HUES48 (cell line): ENCODE data around the gene BTF3L4.
"Not testable (repeated sequence)": the region's sequence is repeated elsewhere in the genome, so short reads cannot be mapped to it uniquely, and the experiment has no call there.

ENCODE experiments used
- H3K27ac ChIP-seq: one replicate; pipeline ENCODE4 v1.7.0; 2013; ENCODE audit warnings: low read depth, low read length, inconsistent platforms
- H3K27me3 ChIP-seq: 2 replicates; pipeline ENCODE4 v1.6.1; 2013; ENCODE audit warnings: mild to moderate bottlenecking, low read length; ENCODE audit not compliant: control insufficient read depth, insufficient read depth
- H3K36me3 ChIP-seq: 2 replicates; pipeline ENCODE4 v1.6.1; 2013; ENCODE audit warnings: low read length; ENCODE audit not compliant: control insufficient read depth, insufficient read depth
- H3K4me1 ChIP-seq: 2 replicates; pipeline ENCODE4 v1.6.1; 2013; ENCODE audit warnings: mild to moderate bottlenecking, low read length; ENCODE audit not compliant: control insufficient read depth, insufficient read depth
- H3K4me3 ChIP-seq: 2 replicates; pipeline ENCODE4 v1.5.1; 2013; ENCODE audit warnings: mild to moderate bottlenecking, low read depth, low read length
- H3K9ac ChIP-seq: 2 replicates; pipeline ENCODE4 v1.6.1; 2013; ENCODE audit warnings: mild to moderate bottlenecking, low read depth, low read length, moderate library complexity
- H3K9me3 ChIP-seq: 2 replicates; pipeline ENCODE4 v1.6.1; 2013; ENCODE audit warnings: low read length; ENCODE audit not compliant: control insufficient read depth, insufficient read depth

BTF3L4 gene

DNA sequence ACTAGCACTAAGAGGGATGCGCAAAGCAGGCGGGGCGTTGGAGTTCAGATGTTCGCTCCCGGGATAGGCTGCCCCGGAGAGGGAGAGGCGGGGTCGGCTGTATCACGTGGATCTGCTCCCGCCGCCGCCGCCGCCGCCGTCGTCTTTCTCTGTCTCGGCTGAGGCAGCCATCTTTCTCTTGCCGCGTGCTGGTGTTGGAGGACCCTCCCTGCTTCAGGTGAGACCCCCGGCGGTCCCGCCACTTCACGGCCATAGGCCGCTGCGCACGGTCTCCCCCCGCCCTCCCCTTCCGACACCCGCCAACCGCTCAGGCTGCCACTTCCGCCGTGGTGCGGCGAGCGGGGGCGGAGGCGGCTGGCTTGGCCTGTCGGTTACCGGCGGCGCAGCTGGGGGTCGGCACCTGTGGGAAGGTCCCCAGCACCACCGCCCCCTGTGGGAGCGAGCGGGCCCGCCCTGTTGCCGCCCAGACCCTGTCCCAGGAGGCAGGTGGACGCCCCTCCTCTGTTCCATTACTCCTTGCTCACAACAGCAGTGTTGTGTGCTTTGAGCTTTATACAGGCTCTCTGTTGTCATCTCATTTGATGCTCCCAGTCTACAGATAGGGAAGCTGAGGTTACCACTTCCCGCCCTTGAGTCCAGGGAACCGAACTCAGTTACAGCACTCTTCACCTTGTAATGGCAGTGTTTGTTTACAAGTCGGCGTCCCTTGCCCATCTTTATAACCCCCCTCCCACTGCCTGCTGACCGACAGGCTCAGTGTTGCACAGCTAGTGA lies at the start of gene BTF3L4:
BTF3L4 (plus strand) TSS at position 133 of the 774 bp plus-strand sequence. CDS start 3,553 bp downstream, outside the sequence.
- peak within 1 kb of the TSS; percentile 98 for H3K4me3 ChIP-seq
- H3K4me1 ChIP-seq: peaks cover 15% of the 10 kb centered on the region
- peak within 1 kb of the TSS; percentile 91 for H3K9ac ChIP-seq
- H3K9me3 ChIP-seq: no peaks in the 10 kb centered on the region
- H3K27ac ChIP-seq: peak within 1 kb of the TSS; percentile 99
- no peaks in the 10 kb centered on the region for H3K27me3 ChIP-seq
- peaks cover 45% of the 10 kb centered on the region for H3K36me3 ChIP-seq

DNA sequence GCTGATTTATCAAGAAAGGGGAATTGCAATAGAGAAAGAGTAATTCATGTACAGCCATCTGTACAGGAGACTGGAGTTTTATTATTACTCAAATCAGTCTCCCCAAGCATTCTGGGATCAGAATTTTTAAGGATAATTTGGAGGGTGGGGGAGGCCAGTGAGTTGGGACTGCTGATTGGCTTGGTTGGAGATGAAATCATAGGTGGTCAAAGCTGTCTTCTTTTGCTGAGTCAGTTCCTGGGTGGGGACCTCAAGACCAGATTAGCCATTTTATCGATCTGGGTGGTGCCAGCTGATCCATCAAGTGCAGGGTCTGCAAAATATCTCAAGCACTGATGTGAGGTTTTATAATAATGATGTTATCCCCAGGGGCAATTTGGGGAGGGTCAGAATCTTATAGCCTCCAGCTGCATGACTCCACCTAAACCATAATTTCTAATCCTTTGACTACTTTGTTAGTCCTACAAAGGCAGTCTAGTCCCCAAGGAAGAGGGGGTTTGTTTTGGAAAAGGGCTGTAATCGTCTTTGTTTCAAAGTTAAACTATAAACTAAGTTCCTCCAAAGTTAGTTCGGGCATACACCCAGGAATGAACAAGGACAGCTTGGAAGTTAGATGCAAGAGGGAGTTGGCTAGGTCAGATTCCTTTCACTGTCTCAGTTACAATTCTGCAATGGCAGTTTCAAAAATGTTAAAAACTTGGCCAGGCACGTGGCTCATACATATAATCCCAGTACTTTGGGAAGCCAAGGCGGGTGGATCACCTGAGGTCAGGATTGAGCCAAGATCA lies 48.7 kb upstream of the BTF3L4 start:
- Histone ChIP-seq H3K27ac (peak overlapping the region; percentile 84), H3K9me3 (no peaks in the 10 kb centered on the region), H3K4me3 (peak overlapping the region; percentile 19; the same call in 1 of the 2 replicates), H3K36me3 (no peaks in the 10 kb centered on the region), H3K4me1 (peaks cover 21% of the 10 kb centered on the region), H3K9ac (peak overlapping the region; percentile 32; the same call in 1 of the 2 replicates), H3K27me3 (no peaks in the 10 kb centered on the region)

DNA sequence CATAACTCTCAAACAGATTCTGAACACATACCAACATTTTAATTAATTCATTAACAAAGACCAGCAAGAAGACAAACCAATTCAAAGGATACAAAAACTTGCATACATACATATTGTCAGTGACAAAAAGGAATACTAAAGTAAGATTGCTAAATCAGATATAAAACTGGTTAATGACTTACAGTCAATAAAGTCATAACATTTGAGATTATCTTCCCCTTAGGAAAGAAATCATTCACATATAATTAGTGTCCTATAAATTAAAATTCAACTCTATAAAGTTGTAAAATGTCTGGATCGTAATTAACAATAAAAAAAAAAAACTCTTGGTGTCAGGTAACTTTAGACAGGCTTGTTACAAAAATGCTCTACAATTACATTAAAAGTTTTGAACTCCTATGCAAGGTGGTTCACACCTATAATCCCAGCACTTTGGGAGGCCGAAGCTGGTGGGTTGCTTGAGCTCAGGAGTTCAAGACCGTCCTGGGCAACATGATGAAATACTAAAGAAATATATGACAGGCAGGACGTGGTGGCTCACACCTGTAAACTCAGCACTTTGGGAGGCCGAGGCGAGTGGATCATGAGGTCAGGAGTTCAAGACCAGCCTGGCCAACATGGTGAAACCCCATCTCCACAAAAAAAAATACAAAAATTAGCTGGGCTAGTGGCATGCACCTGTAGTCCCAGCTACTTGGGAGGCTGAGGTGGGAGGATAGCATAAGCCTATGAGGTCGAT lies 47.9 kb upstream of the BTF3L4 start:
- Histone ChIP-seq H3K9ac (no peak overlapping the region), H3K9me3 (no peaks in the 10 kb centered on the region)

DNA sequence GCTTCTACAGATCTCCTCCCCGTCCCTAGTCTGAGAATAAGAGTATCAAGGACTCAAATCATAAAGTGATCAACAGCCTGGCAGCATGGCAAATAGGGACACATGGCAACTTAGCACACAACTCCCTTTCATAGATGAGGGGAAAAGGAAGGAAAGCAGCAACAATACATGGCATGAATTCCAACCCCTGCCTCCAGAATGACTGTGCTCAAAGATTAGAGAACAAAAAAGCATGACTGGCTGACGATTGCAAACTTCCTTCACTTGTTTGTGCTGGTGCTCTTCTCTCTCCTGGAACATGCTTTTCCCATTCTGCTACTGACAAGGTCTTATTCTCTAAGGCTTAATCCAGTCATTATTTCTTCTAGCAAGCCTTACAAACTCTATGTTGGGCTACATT lies 34.0 kb upstream of the BTF3L4 start:
- Histone ChIP-seq H3K27me3 (no peaks in the 10 kb centered on the region), H3K4me3 (no peak overlapping the region), H3K4me1 (no peaks in the 10 kb centered on the region), H3K36me3 (peaks cover 67% of the 10 kb centered on the region), H3K9ac (no peak overlapping the region), H3K9me3 (no peaks in the 10 kb centered on the region), H3K27ac (no peak overlapping the region)

More for the DNA sequence above, 47.9 kb upstream of the BTF3L4 start:
- H3K27me3 ChIP-seq: no peaks in the 10 kb centered on the region
- no peaks in the 10 kb centered on the region for H3K36me3 ChIP-seq
- peaks cover 21% of the 10 kb centered on the region for H3K4me1 ChIP-seq
- no peak overlapping the region for H3K4me3 ChIP-seq
- H3K27ac ChIP-seq: no peak overlapping the region

DNA sequence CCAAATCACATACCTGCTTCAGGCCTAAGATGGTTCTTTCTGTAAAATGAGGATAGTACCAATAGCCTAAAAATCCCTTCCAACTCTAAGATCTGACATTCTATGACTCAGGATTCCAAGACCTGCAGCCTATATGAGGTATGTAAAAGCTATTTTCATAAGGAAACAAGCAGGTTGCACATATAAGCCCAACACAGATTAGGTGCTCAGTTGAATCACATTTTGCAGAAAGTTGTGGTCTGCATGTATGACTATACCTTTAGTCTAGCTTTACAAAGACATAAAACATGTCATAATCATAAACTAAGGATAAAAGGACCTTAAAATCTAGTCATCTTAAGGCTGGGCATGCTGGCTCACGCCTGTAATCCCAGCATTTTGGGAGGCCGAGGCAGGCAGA lies 29.8 kb upstream of the BTF3L4 start:
- H3K9me3 ChIP-seq: no peaks in the 10 kb centered on the region
- H3K36me3 ChIP-seq: peaks cover 71% of the 10 kb centered on the region
- no peaks in the 10 kb centered on the region for H3K4me1 ChIP-seq
- H3K4me3 ChIP-seq: no peak overlapping the region
- H3K27ac ChIP-seq: no peak overlapping the region
- H3K9ac ChIP-seq: no peak overlapping the region
- no peaks in the 10 kb centered on the region for H3K27me3 ChIP-seq

DNA sequence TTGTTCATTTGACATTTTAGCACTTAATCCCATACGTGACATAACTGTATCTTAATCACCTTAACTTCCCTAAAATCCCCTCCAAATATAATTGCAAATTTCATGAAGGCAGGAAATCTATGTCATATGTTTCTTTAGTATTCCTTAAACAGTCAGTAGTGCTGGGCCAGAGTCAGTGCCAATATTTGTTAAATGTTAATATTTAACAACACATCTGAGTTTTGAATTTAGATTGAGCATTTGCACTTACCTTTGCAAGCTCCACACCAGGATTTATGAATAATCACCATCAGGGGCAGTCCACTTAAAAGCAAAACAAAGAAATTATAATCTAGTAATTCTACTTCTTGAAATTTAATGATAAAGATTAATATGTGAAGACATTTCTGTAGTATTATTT lies 27.8 kb upstream of the BTF3L4 start:
- Histone ChIP-seq H3K4me3 (no peak overlapping the region), H3K27ac (no peak overlapping the region), H3K9me3 (no peaks in the 10 kb centered on the region), H3K27me3 (no peaks in the 10 kb centered on the region), H3K4me1 (peaks cover 12% of the 10 kb centered on the region), H3K9ac (no peak overlapping the region), H3K36me3 (peaks cover 59% of the 10 kb centered on the region)

DNA sequence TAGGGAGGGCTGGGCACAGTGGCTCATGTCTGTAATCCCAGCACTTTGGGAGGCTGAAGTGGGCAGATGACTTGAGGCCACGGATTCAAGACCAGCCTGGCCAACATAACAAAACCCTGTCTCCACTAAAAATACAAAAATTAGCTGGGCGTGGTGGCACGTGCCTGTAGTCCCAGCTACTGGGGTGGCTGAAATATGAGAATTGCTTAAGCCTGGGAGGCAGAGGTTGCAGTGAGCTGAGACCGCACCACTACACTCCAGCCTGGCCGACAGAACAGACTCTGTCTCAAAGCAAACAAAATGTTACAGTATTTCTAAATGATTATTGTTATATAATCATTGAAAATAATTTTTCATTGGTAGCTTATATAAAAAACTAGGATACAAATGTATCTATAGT lies 27.3 kb upstream of the BTF3L4 start:
- not testable (repeated sequence) for H3K9ac ChIP-seq

DNA sequence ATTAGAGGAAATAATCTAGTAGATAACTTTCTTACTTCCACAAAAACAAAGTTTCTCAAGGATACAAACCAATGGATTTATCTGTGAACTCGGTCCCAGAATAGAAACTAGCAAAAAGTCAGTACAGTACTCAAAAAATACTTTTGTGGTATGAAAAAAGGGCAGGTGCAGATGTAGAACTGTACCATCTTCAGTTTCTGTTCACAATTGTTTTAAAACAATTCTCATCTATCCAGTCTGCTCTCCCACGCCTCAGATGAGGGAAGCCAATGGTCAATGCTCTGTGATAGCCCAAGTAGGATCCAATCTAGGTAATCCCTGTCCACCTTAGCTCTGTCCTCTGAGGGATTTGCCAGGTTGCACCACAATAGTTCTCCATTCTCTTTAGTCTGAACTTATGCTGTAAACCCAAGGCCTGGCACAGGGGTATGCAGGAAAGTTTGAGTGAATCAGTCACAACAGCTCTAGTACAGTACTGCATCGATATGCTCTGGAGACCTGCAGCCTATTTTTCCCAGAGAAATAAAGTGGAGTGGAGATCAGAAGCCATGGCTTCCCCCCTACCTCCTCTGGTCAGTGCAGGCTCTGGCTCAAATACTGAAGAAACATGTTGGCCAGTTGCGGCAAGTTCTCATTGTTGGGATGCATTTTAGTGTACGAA lies 23.8 kb upstream of the BTF3L4 start:
- H3K9ac ChIP-seq: peak overlapping the region; percentile 94
- H3K9me3 ChIP-seq: no peaks in the 10 kb centered on the region
- H3K27ac ChIP-seq: no peak overlapping the region
- no peaks in the 10 kb centered on the region for H3K27me3 ChIP-seq
- peak overlapping the region; percentile 99 for H3K4me3 ChIP-seq
- peaks cover 16% of the 10 kb centered on the region for H3K4me1 ChIP-seq
- H3K36me3 ChIP-seq: peaks cover 42% of the 10 kb centered on the region

More for the DNA sequence above, 27.3 kb upstream of the BTF3L4 start:
- H3K9me3 ChIP-seq, H3K27me3 ChIP-seq, H3K27ac ChIP-seq, H3K4me3 ChIP-seq: not testable (repeated sequence)
- Histone ChIP-seq H3K4me1 (peaks cover 13% of the 10 kb centered on the region), H3K36me3 (peaks cover 54% of the 10 kb centered on the region)

DNA sequence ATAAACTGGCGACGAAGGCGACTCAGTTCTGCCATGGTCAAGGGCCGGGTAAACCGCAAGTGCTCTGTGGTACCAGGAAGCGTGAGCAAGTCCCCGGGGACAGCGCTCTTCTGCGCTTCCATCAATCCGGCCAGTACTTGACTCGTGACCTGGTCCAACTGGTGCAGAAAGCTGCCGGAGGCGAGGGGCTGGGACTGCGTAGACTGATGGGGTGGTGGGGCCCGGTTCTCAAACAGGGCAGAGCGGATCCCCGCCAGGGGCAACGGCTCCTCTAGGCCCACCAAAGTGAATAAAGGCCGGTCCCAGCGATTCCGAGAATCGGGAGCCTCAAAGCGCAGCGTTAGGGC lies 23.3 kb upstream of the BTF3L4 start:
- H3K9me3 ChIP-seq: no peaks in the 10 kb centered on the region
- peak overlapping the region; percentile 94 for H3K9ac ChIP-seq
- H3K27me3 ChIP-seq: no peaks in the 10 kb centered on the region
- H3K36me3 ChIP-seq: peaks cover 41% of the 10 kb centered on the region
- H3K4me3 ChIP-seq: peak overlapping the region; percentile 99
- H3K27ac ChIP-seq: no peak overlapping the region
- peaks cover 16% of the 10 kb centered on the region for H3K4me1 ChIP-seq

DNA sequence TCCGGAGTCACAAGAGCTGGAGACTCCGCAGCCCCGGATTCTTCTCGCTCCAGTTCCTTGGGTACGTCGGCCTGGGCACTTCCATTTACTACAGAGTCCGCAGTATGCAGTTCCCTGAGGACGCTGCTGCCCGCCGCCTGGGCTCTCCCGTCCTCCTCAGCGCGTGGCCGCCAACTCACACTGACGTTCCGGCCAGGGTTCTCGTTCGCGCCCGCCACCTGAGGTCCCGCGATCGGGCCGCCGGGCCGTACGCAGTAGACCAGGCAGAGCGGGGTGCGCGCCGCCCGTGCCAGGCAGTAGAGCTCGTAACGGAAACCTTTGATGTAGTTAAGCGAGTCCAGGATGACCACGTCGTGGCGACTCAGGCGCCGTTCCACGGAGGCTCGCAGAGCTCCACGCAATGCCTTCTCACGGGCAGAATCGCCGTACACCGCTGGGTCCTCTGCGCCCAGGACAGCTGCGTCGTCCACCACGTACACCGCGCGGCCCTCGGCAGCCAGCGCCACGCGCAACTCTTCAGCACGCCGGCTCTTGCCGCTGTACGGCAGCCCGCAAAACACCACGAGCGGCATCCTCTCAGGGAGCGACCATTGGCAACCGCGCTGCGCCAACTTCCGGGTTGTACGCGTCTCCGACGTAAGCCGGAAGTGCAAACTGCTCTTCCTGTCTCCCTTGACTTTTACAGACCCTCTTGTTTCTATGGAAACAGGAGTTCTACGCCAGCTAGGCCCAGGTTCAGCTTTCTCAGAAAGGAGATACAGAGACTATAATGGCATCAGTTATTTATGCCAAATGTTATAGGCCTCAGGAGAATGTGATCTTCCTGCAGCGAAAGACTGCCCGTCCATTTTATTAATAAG lies 22.7 kb upstream of the BTF3L4 start, which contains the start of gene KTI12:
KTI12 (minus strand) TSS at position 621 of the 860 bp plus-strand sequence; CDS start at position 572, 49 bp downstream.
- Histone ChIP-seq H3K4me3 (peak within 1 kb of the TSS; percentile 99), H3K36me3 (peaks cover 39% of the 10 kb centered on the region), H3K4me1 (peaks cover 16% of the 10 kb centered on the region), H3K27ac (peak within 1 kb of the TSS; percentile 77), H3K9me3 (no peaks in the 10 kb centered on the region), H3K9ac (peak within 1 kb of the TSS; percentile 94), H3K27me3 (no peaks in the 10 kb centered on the region)
